Measurements from ENCODE around the gene SPRY1. TPM values are rescaled to one million over a fixed set of nuclear protein-coding genes. Genes with fewer than 3 reads are reported as not detected.

SPRY1 gene, protein sequence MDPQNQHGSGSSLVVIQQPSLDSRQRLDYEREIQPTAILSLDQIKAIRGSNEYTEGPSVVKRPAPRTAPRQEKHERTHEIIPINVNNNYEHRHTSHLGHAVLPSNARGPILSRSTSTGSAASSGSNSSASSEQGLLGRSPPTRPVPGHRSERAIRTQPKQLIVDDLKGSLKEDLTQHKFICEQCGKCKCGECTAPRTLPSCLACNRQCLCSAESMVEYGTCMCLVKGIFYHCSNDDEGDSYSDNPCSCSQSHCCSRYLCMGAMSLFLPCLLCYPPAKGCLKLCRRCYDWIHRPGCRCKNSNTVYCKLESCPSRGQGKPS
- 9.0 and 10.1 TPM in 2 replicates for total RNA-seq

DNA sequence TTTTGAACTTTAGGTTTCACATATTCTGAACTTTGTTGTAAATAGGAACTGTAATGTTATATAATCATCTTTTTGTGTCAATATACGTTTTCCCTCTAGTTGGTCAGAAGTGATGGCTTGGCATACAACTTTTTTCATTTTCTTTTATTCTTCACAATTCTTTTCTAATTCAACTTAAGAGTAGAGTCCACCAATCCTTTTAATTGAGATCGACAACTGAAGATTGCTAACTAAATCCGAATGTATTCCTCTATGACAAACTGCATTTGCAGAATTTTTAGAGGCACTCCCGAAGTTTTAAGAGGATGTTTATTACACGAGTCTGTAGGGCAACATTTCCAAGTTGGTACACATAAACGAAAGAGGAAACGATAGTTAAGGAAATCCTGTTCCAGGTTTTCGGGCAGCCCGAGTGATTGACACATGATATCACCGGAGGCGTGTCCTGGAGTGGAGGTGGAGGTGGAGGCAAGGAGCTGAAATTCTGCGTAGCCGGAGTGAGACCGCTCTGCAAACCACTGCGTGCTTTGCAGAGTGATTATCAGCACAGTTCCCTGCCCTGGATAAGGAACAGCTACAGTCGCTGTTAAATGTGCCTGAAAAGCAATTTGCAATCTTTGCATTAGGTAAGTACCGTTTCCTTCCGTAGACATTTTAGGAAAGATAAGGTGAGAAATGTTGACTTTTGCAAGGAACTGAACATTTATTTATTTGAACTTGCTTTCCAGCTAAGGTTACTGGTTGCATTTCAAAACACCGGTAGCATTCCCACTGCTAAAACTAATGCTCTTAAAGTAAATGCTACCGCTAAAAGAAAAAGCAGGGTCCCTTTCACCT, at the start of gene SPRY1:
TSS of gene SPRY1 (plus strand) at position 489 of the 837 bp plus-strand sequence. CDS start 4,797 bp downstream, outside the sequence.

